WTC11 (cell line): Measurements from ENCODE around the gene LHX4. TPM values are rescaled to one million over a fixed set of nuclear protein-coding genes. Genes with fewer than 3 reads are reported as not detected.

Source experiments
- ATAC-seq: fragments of 200-7000 bp; cut with Tn5 transposase; 2 replicates; pipeline ENCODE4 v1.10.0; 2021; ENCODE audit warnings: mild to moderate bottlenecking, moderate library complexity
- CTCF ChIA-PET: fragments of 300-600 bp; sonication (Branson Sonifier 250); formaldehyde crosslinking; loops from one replicate; lab custom pipeline; 2021; ENCODE audit warnings: antibody characterized with exemption; lab: Charles Lee
- POLR2A ChIA-PET: fragments of 350-600 bp; sonication (Branson Sonifier 250); formaldehyde crosslinking; loops from one replicate; lab custom pipeline; 2021; ENCODE audit warnings: antibody characterized with exemption; lab: Charles Lee
- DNase-seq: peaks from one replicate; pipeline ENCODE4 v3.0.0; 2021; ENCODE audit warnings: low spot score
- H3K27ac Mint-ChIP-seq: 2 replicates; pipeline ENCODE4 v1.8.0; 2021; ENCODE audit warnings: mixed read lengths
- H3K27me3 Mint-ChIP-seq: 2 replicates; pipeline ENCODE4 v1.8.0; 2021; ENCODE audit warnings: low read depth, mild to moderate bottlenecking, moderate library complexity, mixed read lengths
- H3K36me3 Mint-ChIP-seq: 2 replicates; pipeline ENCODE4 v1.8.0; 2021; ENCODE audit warnings: mixed read lengths
- H3K4me1 Mint-ChIP-seq: 2 replicates; pipeline ENCODE4 v1.8.0; 2022; ENCODE audit warnings: mixed read lengths
- H3K4me3 Mint-ChIP-seq: 2 replicates; pipeline ENCODE4 v1.8.0; 2021; ENCODE audit warnings: mild to moderate bottlenecking, moderate library complexity, mixed read lengths
- H3K9me3 Mint-ChIP-seq: 2 replicates; pipeline ENCODE4 v1.8.0; 2021; ENCODE audit warnings: mixed read lengths
- ATF1 ChIP-seq: sonication (generic); formaldehyde crosslinking; IDR thresholded peaks from 2 replicates; pipeline ENCODE4 v1.8.1; 2023; ENCODE audit warnings: mild to moderate bottlenecking, moderate library complexity, missing genetic modification reagents
- CREB1 ChIP-seq: sonication (generic); formaldehyde crosslinking; IDR thresholded peaks from 2 replicates; pipeline ENCODE4 v1.8.0; 2023; ENCODE audit warnings: mild to moderate bottlenecking, missing genetic modification reagents
- EMX1 ChIP-seq: fragments of 250-450 bp; sonication (Bioruptor Pico); IDR thresholded peaks from 2 replicates; pipeline ENCODE4 v1.8.0; 2021; ENCODE audit warnings: mild to moderate bottlenecking
- FOXJ3 ChIP-seq: sonication (generic); formaldehyde crosslinking; IDR thresholded peaks from 2 replicates; pipeline ENCODE4 v1.9.0; 2021; ENCODE audit warnings: missing genetic modification reagents, mild to moderate bottlenecking, borderline replicate concordance
- FOXK1 ChIP-seq: sonication (generic); formaldehyde crosslinking; IDR thresholded peaks from 2 replicates; pipeline ENCODE4 v1.8.0; 2022; ENCODE audit warnings: mild to moderate bottlenecking, moderate library complexity, missing genetic modification reagents
- GTF2I ChIP-seq: fragments of 250-450 bp; sonication (Bioruptor Pico); conservative IDR thresholded peaks from 2 replicates; pipeline ENCODE4 v1.4.0; 2021; ENCODE audit warnings: mild to moderate bottlenecking
- IRF2 ChIP-seq: sonication (generic); formaldehyde crosslinking; IDR thresholded peaks from 2 replicates; pipeline ENCODE4 v1.8.0; 2022; ENCODE audit warnings: low read depth, missing genetic modification reagents, borderline replicate concordance
- NR1H2 ChIP-seq: sonication (generic); formaldehyde crosslinking; IDR thresholded peaks from 2 replicates; pipeline ENCODE4 v1.9.0; 2021; ENCODE audit warnings: mild to moderate bottlenecking, moderate library complexity, missing genetic modification reagents
- SMAD3 ChIP-seq: sonication (generic); formaldehyde crosslinking; IDR thresholded peaks from 2 replicates; pipeline ENCODE4 v1.8.0; 2022; ENCODE audit warnings: missing genetic modification reagents, mild to moderate bottlenecking, borderline replicate concordance
- SOX15 ChIP-seq: fragments of 250-450 bp; sonication (Bioruptor Pico); IDR thresholded peaks from 2 replicates; pipeline ENCODE4 v1.9.0; 2021; ENCODE audit warnings: mild to moderate bottlenecking
- TEAD4 ChIP-seq: sonication (generic); formaldehyde crosslinking; IDR thresholded peaks from 2 replicates; pipeline ENCODE4 v1.8.0; 2022; ENCODE audit warnings: mild to moderate bottlenecking, missing genetic modification reagents
- ZNF423 ChIP-seq: fragments of 250-450 bp; sonication (Bioruptor Pico); IDR thresholded peaks from 2 replicates; pipeline ENCODE4 v2.1.2; 2022; ENCODE audit warnings: mild to moderate bottlenecking, moderate library complexity
- ZNF671 ChIP-seq: fragments of 250-450 bp; sonication (Bioruptor Pico); IDR thresholded peaks from 2 replicates; pipeline ENCODE4 v1.8.0; 2021; ENCODE audit warnings: mild to moderate bottlenecking
- total RNA-seq: library from RNA; stranded (reverse); gene quantifications from 3 replicates; pipeline ENCODE4 v1.2.3, GENCODE V29; 2021
- TF ChIP-seq, protein P1 (sequence below): fragments of 250-450 bp; sonication (Bioruptor Pico); IDR thresholded peaks from 2 replicates; pipeline ENCODE4 v2.1.2; 2022; ENCODE audit warnings: mild to moderate bottlenecking, moderate library complexity
- TF ChIP-seq, protein P2 (sequence below): sonication (generic); formaldehyde crosslinking; IDR thresholded peaks from 2 replicates; pipeline ENCODE4 v1.8.0; 2023; ENCODE audit warnings: missing genetic modification reagents, mild to moderate bottlenecking, borderline replicate concordance
- TF ChIP-seq, protein P3 (sequence below): fragments of 250-450 bp; sonication (Bioruptor Pico); IDR thresholded peaks from 2 replicates; pipeline ENCODE4 v1.9.0; 2021; ENCODE audit warnings: mild to moderate bottlenecking
- TF ChIP-seq, protein P4 (sequence below): sonication (generic); formaldehyde crosslinking; IDR thresholded peaks from 2 replicates; pipeline ENCODE4 v1.8.1; 2023; ENCODE audit warnings: mild to moderate bottlenecking, missing genetic modification reagents, borderline replicate concordance
- TF ChIP-seq, protein P5 (sequence below): sonication (generic); formaldehyde crosslinking; IDR thresholded peaks from 2 replicates; pipeline ENCODE4 v1.8.1; 2022; ENCODE audit warnings: mild to moderate bottlenecking, missing genetic modification reagents, moderate library complexity, borderline replicate concordance

Gene LHX4
- total RNA-seq, 1 experiment from 2014 or later = 19.2 TPM

DNA sequence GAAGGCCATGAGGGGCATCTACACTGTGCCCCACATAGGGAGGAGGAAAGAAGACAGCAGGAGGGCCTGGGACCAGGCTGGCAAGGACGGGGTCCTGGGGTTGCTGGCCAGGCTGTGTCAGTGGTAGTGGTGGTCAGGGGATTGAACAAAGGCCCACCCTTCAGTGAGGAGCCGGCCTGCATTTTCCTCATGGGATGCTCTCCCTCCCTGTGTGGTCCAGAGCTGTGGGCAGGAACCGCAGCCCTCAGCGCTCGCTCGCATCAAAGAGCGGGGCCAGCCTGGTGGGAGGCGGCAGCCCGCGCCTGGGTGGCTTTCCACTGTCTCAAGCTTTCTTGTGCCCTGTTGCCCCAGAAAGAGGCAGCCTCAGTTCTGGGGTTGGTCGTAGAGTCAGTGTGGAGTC, 24.8 kb downstream of the LHX4 start:
- Mint-ChIP-seq H3K4me3 (no peak overlapping the region), H3K27ac (no peak overlapping the region), H3K27me3 (no peaks in the 10 kb centered on the region; the same call in 1 of the 2 replicates), H3K4me1 (peaks cover 36% of the 10 kb centered on the region), H3K36me3 (peaks cover 4% of the 10 kb centered on the region; the same call in 1 of the 2 replicates), H3K9me3 (no peaks in the 10 kb centered on the region)
- DNase-seq = no peak
- ATAC-seq = no peak
- CTCF ChIA-PET = interaction anchor here (2.6 to 3.3 kb wide), 2 partner anchors 15 to 67 kb away, joined by 20 to 31 read pairs; no protein-coding TSS in a partner anchor
- POLR2A ChIA-PET = no interaction called here
- TF ChIP-seq, protein P1, sequence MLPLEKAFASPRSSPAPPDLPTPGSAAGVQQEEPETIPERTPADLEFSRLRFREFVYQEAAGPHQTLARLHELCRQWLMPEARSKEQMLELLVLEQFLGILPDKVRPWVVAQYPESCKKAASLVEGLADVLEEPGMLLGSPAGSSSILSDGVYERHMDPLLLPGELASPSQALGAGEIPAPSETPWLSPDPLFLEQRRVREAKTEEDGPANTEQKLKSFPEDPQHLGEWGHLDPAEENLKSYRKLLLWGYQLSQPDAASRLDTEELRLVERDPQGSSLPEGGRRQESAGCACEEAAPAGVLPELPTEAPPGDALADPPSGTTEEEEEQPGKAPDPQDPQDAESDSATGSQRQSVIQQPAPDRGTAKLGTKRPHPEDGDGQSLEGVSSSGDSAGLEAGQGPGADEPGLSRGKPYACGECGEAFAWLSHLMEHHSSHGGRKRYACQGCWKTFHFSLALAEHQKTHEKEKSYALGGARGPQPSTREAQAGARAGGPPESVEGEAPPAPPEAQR (CRISPR knock-in tag) = no peak
- no peak for TF ChIP-seq FOXJ3 (CRISPR knock-in tag)
- no peak for TF ChIP-seq ATF1 (CRISPR knock-in tag)
- TF ChIP-seq EMX1 (CRISPR knock-in tag) = no peak
- TF ChIP-seq, protein P2, sequence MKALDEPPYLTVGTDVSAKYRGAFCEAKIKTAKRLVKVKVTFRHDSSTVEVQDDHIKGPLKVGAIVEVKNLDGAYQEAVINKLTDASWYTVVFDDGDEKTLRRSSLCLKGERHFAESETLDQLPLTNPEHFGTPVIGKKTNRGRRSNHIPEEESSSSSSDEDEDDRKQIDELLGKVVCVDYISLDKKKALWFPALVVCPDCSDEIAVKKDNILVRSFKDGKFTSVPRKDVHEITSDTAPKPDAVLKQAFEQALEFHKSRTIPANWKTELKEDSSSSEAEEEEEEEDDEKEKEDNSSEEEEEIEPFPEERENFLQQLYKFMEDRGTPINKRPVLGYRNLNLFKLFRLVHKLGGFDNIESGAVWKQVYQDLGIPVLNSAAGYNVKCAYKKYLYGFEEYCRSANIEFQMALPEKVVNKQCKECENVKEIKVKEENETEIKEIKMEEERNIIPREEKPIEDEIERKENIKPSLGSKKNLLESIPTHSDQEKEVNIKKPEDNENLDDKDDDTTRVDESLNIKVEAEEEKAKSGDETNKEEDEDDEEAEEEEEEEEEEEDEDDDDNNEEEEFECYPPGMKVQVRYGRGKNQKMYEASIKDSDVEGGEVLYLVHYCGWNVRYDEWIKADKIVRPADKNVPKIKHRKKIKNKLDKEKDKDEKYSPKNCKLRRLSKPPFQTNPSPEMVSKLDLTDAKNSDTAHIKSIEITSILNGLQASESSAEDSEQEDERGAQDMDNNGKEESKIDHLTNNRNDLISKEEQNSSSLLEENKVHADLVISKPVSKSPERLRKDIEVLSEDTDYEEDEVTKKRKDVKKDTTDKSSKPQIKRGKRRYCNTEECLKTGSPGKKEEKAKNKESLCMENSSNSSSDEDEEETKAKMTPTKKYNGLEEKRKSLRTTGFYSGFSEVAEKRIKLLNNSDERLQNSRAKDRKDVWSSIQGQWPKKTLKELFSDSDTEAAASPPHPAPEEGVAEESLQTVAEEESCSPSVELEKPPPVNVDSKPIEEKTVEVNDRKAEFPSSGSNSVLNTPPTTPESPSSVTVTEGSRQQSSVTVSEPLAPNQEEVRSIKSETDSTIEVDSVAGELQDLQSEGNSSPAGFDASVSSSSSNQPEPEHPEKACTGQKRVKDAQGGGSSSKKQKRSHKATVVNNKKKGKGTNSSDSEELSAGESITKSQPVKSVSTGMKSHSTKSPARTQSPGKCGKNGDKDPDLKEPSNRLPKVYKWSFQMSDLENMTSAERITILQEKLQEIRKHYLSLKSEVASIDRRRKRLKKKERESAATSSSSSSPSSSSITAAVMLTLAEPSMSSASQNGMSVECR (CRISPR knock-in tag) = no peak
- no peak for TF ChIP-seq TEAD4 (CRISPR knock-in tag)
- TF ChIP-seq, protein P3, sequence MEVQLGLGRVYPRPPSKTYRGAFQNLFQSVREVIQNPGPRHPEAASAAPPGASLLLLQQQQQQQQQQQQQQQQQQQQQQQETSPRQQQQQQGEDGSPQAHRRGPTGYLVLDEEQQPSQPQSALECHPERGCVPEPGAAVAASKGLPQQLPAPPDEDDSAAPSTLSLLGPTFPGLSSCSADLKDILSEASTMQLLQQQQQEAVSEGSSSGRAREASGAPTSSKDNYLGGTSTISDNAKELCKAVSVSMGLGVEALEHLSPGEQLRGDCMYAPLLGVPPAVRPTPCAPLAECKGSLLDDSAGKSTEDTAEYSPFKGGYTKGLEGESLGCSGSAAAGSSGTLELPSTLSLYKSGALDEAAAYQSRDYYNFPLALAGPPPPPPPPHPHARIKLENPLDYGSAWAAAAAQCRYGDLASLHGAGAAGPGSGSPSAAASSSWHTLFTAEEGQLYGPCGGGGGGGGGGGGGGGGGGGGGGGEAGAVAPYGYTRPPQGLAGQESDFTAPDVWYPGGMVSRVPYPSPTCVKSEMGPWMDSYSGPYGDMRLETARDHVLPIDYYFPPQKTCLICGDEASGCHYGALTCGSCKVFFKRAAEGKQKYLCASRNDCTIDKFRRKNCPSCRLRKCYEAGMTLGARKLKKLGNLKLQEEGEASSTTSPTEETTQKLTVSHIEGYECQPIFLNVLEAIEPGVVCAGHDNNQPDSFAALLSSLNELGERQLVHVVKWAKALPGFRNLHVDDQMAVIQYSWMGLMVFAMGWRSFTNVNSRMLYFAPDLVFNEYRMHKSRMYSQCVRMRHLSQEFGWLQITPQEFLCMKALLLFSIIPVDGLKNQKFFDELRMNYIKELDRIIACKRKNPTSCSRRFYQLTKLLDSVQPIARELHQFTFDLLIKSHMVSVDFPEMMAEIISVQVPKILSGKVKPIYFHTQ (CRISPR knock-in tag) = no peak
- no peak for TF ChIP-seq NR1H2 (CRISPR knock-in tag)
- TF ChIP-seq CREB1 (CRISPR knock-in tag) = no peak

DNA sequence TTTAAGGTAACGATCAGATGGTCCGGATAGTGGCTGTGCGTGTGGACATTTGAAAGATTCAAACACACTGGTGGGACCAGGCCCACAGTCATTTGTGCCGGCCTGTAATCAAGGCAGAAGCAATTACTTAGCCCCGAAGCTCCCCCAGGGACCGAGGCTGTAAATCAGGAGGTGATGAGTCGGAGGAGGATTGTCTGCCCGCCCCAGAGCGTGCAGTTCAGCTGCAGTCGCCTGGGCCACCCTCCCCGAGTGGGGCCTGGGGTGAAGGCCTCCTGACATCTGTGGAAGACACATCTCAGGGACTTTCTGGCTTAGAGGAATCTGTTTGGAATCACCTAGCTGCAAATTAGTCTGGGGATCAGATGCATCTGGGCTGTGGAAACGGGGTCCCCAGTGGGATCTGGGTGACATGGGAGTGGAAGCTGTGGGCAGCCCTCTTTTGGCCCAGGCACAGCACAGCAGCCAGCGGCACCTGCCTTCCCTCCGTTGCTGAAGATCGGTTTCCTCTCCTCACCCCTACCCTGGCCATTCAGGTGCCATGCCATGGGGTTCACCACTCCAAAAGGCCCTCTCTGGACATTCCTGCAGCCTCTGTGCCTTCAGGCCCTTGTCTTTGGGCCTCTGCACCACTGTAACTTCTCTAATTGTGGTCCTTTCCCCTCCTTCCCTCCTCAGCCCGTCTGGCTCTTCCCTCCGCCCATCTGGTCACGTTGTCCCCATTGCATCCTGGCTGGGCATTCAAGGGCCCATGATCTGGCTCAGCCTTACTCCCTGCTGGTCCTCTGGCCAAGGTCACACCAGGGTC, 25.7 kb downstream of the LHX4 start:
- Mint-ChIP-seq H3K27ac (no peak overlapping the region; the same call in 1 of the 2 replicates), H3K4me3 (no peak overlapping the region), H3K27me3 (no peaks in the 10 kb centered on the region; the same call in 1 of the 2 replicates), H3K4me1 (peaks cover 31% of the 10 kb centered on the region), H3K36me3 (peaks cover 4% of the 10 kb centered on the region; the same call in 1 of the 2 replicates), H3K9me3 (no peaks in the 10 kb centered on the region)
- DNase-seq = no peak
- ChIA-PET CTCF (interaction anchor here (1.3 to 3.3 kb wide), 2 partner anchors 14 to 160 kb away, joined by 4 to 31 read pairs; no protein-coding TSS in a partner anchor), POLR2A (no interaction called here)
- ATAC-seq = no peak
- TF ChIP-seq FOXK1 (no peak), ZNF423 (no peak), IRF2 (CRISPR knock-in tag) (no peak), SMAD3 (CRISPR knock-in tag) (no peak), SOX15 (no peak), TEAD4 (CRISPR knock-in tag) (no peak), ZNF671 (no peak), GTF2I (CRISPR knock-in tag) (no peak)
- TF ChIP-seq, protein P4, sequence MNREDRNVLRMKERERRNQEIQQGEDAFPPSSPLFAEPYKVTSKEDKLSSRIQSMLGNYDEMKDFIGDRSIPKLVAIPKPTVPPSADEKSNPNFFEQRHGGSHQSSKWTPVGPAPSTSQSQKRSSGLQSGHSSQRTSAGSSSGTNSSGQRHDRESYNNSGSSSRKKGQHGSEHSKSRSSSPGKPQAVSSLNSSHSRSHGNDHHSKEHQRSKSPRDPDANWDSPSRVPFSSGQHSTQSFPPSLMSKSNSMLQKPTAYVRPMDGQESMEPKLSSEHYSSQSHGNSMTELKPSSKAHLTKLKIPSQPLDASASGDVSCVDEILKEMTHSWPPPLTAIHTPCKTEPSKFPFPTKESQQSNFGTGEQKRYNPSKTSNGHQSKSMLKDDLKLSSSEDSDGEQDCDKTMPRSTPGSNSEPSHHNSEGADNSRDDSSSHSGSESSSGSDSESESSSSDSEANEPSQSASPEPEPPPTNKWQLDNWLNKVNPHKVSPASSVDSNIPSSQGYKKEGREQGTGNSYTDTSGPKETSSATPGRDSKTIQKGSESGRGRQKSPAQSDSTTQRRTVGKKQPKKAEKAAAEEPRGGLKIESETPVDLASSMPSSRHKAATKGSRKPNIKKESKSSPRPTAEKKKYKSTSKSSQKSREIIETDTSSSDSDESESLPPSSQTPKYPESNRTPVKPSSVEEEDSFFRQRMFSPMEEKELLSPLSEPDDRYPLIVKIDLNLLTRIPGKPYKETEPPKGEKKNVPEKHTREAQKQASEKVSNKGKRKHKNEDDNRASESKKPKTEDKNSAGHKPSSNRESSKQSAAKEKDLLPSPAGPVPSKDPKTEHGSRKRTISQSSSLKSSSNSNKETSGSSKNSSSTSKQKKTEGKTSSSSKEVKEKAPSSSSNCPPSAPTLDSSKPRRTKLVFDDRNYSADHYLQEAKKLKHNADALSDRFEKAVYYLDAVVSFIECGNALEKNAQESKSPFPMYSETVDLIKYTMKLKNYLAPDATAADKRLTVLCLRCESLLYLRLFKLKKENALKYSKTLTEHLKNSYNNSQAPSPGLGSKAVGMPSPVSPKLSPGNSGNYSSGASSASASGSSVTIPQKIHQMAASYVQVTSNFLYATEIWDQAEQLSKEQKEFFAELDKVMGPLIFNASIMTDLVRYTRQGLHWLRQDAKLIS (CRISPR knock-in tag) = no peak
- TF ChIP-seq, protein P5, sequence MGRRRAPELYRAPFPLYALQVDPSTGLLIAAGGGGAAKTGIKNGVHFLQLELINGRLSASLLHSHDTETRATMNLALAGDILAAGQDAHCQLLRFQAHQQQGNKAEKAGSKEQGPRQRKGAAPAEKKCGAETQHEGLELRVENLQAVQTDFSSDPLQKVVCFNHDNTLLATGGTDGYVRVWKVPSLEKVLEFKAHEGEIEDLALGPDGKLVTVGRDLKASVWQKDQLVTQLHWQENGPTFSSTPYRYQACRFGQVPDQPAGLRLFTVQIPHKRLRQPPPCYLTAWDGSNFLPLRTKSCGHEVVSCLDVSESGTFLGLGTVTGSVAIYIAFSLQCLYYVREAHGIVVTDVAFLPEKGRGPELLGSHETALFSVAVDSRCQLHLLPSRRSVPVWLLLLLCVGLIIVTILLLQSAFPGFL = no peak
